ENCODE results near the gene LRRC63.

LRRC63 gene

DNA sequence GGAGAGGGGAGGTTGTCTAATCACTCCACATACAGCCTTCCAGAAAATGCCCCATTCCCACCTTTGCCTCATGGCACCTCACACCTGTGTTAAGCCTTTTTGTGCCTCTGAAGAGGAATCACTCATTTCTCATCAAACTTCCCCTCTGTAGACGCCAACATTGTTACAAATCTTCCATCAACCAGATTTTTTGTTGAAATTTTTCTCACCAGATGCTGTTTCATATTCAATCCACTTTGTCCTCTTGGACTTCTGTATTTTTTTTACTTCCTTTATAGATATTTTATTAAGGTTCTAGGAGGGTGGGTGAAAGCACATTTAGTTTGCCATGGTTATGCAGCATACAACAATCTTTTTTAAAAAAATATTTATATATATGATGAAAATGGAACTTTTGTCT, 101.3 kb downstream of the LRRC63 start:
- no peak for DNase-seq (ENCODE audit: low spot score)

DNA sequence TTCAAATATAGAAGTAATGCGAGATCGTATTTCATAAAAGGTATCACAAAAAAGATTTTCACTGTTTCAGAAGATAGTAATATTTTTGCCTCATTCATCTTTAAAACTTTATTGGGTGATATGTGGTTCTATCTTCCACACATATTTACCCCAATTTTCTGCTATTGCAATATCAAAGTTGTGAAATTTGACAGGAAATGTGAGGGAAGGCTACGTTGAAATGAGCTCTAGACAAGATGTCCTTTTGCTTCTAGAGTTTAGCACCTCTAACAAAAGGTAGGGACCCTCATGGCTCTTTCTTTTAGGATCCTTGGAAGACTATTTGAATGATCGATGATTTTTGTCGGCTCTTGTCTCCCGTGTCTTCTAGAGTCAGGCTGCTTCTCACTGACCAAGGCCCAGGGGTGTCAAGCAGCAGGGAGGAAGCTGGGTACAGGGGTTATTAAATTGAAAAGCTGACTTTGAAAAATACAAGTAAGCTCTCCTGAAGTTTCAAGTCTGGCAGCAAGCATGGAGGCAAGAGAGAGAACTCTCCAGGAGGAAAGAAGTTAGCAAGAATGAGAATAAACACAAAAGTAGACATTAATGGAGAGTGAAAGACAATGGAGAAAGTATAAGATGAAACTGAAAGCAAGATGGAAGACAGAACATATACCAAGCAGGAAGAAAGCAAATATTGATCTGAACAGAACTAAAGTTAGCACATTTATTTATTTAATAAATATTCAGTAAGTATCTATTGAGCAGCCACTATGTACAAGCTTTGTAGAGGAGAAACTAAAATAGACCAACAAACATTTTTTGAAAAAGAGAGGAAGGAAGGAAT, 101.9 kb downstream of the LRRC63 start:
- DNase-seq (ENCODE audit: low spot score): no peak

DNA sequence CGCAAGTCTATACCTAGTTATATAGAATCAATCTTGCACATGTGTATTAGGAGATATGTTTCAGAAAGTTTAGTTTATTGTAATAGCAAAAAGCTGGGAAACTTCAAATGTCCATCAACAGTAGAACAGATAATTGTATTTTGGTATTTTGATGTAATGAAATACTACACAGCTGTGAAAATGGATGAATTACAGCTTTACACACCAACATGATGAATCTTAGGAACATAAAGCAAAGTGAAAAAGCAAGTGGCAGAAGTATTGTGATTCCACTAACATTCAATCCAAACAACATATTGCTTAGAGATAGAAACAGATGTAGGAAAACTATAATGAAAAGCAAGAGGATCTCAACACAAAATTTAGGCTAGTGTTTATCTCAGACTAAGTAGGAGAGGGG, 102.9 kb downstream of the LRRC63 start:
- no peak for DNase-seq (ENCODE audit: low spot score)

DNA sequence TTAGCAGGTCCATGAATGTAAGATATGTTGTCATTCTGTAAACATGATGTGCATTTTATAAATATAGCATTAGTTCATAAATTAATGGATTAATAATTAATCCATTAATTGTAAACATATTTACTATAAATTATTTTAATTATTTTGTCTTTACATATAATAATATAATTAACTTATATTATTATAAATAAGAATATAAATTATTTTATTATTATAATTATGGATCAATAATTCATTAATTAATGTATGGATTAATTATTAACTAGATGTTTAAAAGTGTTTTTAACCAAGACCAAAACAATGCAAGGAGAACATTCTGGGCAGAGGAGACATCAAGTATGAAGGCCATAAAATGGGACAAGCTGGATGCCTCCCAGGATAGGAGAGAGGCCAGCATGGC, 103.3 kb downstream of the LRRC63 start:
- DNase-seq (ENCODE audit: low spot score): no peak

DNA sequence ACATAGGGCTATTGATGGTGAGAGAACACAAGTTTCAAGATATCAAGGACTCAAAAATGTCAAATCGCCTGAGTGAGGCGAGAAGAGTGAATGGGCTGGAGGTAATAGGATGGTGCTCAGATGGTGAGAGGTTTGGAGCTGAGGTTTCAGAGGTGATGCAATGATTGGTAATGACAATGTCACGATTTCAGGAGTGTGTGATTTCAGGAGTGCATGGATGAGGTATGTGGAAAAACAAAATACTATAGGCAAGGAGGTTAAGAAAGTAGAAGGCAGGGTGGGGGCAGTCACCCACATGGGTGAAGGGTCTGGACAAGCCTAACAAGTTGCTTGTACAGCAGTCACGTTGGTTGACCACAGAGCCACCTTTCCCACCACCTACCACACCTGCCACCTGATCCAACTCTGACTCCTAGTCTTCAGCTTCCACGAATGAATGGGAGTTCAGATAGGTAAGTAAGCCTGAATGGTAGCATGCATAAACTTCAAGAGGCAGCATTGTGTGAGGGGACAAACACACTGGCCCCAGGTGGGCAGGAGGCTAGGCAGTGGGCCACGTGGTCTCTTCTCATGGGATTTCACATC, 103.9 kb downstream of the LRRC63 start:
- no peak for DNase-seq (ENCODE audit: low spot score)

DNA sequence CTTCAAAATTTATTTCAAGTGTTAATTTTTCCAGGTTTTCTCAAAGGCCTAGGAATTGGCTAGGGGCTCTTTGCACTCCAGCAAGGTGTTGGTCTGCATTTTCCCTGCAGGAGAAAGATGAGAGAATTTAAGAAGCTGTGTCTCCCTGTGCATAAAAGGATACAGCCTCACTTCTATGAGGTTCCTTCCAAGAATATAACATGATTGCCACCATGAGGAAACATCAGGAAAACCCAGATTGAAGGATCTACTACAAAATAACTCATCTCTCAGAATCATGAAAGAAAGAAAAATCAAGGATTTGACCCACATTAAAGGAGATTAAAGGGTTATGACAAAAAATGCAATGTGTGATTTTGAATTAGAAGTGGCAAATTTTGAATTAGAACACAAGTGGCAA, 105.4 kb downstream of the LRRC63 start:
- no peak for DNase-seq (ENCODE audit: low spot score)

DNA sequence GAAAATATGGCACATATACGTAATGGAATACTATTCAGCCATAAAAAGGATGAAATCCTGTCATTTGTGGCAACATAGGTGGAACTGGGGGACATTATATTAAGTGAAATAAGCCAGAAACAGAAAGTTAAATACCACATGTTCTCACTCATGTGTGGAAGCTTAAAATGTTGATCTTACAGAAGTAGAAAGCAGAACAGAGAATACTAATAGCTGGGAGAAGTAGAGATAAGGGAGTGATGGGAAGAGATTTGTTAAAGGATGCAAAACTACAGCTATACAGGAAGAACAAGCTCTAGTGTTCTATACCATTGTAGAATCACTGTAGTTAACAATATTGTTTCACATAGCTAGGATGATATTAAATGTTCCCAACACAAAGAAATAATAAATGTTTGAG, 107.3 kb downstream of the LRRC63 start:
- no peak for DNase-seq (ENCODE audit: low spot score)

DNA sequence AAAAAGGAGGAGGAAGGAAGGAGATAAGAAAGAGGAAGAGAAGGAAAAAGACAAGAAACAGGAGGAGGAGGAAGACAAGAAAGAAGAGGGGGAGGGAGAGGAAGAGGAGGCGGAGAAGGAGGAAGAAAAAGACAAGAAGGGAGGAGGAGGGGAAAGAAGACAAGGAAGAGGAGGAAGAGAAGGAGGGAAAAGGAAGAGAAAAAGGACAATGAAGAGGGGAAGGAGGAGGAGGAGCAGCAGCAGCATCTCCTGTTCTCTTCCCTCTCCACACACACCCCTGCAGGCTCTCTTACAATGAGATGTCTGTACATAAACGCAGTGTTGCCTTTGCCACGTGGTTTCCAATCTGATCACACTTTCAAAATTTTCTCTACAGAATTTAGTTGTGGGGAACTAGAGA, 108.7 kb downstream of the LRRC63 start:
- no peak for DNase-seq (ENCODE audit: low spot score)

DNA sequence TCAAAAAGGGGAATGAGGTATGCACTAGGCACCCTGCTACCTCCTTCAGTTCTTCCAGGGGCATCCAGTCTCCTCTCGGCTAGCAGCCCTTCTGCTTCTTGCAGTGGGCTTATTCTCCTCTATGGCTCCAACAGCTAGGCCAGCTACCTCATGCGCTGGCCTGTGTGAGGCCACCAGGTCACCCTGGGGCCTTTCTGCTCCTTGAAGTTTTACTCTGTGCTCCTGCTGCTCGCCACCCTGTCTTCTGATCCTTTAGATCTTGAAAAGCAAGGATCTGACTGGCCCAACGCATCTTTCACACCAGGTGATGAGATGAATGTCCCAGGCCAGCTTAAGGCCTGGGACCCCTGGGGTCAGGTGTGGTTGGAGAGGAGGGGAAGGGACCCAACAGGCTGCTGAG, 109.1 kb downstream of the LRRC63 start:
- DNase-seq (ENCODE audit: low spot score): no peak

DNA sequence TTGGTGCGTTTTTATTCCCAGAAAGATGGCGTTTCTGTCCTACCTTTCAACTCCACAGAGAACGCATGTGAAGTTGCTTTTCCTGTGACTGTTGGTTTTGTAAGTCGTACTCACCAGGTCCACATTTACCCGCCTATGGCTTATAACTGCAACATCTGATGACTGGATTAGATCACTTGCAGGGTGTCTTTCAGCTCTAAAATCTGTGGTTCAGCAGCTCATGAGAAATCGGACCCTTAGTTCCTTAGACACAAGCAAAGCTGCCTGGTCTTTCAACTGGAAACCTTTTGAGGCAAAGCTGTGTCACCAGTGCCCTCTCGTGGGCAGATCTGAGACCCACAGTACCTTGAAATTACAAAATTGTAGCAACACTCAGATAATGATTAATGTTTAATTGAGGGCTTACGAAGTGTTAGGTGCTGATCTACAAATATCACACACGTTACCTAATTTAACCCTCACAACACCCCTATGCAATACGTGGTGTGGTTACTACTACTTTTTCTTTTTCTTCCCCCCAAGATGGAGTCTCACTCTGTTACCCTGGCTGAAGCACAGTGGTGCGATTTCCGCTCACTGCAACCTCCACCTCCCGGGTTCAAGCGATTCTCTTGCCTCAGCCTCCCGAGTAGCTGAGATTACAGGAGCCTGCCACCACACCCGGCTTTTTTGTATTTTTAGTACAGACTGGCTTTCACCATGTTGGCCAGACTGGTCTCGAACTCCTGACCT, 109.9 kb downstream of the LRRC63 start:
- peak; percentile 74 for DNase-seq (ENCODE audit: low spot score)

DNA sequence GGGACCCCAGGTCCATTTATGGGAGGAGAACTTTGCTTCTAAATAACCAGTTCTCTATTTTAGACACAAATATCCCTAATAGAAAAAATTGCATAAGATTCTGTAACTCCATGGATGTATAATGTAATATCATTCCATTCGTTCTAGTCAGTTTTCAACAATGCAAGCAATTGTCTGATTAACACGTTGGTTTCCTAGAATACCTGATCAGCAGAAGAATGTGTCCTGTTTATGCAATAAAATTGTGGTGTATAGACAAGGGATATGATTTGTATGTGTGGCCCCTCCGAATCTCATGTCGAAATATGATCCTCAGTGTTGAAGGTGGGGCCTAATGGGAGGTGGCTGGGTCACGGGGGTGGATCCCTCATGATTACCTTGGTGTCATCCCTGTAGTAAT, 113.2 kb downstream of the LRRC63 start:
- no peak for DNase-seq (ENCODE audit: low spot score)

Measured in germinal center (tissue), 1 donor.